Hepatocyte (in vitro differentiated cells): ENCODE results near the gene ENAH.

ENCODE experiments used
- EZH2phosphoT487 ChIP-seq: fragments of 200-600 bp; sonication (generic); IDR thresholded peaks from one replicate; pipeline ENCODE4 v1.6.1; 2018; ENCODE audit warnings: antibody characterized with exemption, mild to moderate bottlenecking, low read depth, moderate library complexity; ENCODE audit not compliant: unreplicated experiment, severe bottlenecking
- TF ChIP-seq, protein P1 (sequence below): fragments of 200-600 bp; sonication (generic); IDR thresholded peaks from 2 replicates; pipeline ENCODE4 v1.5.1; 2016; ENCODE audit warnings: antibody characterized with exemption, mild to moderate bottlenecking; ENCODE audit not compliant: poor library complexity

DNA sequence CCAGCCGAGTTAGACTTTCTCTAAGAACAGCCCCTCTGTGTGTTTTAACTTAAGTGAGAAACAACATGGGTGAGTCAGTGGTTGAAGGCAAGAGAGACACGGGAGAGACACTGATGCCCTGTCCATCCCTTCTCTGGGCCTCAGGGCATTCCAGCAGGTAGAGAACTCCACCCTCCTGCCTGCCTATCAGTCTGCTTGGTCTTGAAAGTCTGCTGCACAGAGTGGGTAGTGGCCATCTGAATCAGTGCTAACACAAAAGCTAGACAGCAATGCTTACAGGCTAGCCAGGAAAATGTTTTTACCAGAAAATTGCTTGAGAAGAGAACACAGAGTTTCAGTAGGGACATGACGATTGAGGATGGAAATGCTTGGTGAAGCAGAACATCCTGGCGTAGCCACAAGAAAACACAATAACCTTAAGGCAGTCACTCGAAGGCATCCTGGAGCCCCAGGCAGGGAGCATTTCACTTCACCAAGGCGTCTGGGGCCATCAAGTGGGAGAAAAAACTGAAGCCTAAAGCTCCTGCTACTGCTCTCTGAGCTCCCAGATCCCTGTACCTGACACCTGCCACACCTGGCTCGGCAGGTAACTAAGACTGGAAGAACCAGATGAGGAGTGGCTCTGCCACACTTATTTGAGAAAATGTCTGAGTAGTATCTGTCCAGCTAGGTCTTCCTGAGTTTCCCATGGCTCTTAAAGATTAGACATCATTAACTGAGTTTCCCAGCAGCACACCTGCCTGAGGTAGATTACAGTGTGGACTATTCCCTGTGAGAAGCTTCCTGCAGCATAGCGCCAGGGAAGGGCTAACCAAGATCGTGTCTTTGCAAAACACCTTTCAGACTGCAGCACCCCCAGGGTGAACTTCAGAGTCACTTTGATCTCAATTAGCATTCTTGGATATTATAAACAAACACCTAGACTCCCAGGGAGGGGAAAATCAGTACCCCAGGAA, 207.0 kb downstream of the ENAH start:
- no peak for TF ChIP-seq EZH2phosphoT487
- TF ChIP-seq, protein P1, sequence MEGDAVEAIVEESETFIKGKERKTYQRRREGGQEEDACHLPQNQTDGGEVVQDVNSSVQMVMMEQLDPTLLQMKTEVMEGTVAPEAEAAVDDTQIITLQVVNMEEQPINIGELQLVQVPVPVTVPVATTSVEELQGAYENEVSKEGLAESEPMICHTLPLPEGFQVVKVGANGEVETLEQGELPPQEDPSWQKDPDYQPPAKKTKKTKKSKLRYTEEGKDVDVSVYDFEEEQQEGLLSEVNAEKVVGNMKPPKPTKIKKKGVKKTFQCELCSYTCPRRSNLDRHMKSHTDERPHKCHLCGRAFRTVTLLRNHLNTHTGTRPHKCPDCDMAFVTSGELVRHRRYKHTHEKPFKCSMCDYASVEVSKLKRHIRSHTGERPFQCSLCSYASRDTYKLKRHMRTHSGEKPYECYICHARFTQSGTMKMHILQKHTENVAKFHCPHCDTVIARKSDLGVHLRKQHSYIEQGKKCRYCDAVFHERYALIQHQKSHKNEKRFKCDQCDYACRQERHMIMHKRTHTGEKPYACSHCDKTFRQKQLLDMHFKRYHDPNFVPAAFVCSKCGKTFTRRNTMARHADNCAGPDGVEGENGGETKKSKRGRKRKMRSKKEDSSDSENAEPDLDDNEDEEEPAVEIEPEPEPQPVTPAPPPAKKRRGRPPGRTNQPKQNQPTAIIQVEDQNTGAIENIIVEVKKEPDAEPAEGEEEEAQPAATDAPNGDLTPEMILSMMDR: no peak
